HG03097 (cell line): Measurements from ENCODE around the gene SCUBE3.

Source experiments
- ATAC-seq: cut with Tn5 transposase; IDR thresholded peaks from one replicate; pipeline ENCODE4 v1.9.1; 2021; ENCODE audit not compliant: unreplicated experiment, low FRiP score

SCUBE3 gene

DNA sequence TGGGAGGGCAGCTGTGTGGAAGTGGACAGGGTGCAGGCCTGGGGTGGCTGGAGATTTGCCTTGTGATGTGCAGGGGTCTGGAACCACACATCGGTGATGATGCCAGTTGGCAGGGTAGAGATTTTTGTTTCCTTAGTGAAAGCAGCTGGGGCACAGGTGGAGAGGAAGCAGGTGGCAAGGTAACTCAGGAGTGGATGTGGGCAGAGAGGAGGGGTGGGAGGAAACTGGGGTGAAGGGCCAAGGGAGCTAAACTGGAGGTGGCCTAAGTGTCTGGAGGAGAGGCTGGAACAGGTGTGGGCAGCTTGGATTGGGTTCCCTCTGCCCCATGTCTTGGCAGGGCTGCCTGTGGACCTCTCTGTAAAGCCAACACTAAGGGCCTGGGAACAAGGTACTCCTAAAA is 4.7 kb upstream of the SCUBE3 start:
- ATAC-seq: no peak

DNA sequence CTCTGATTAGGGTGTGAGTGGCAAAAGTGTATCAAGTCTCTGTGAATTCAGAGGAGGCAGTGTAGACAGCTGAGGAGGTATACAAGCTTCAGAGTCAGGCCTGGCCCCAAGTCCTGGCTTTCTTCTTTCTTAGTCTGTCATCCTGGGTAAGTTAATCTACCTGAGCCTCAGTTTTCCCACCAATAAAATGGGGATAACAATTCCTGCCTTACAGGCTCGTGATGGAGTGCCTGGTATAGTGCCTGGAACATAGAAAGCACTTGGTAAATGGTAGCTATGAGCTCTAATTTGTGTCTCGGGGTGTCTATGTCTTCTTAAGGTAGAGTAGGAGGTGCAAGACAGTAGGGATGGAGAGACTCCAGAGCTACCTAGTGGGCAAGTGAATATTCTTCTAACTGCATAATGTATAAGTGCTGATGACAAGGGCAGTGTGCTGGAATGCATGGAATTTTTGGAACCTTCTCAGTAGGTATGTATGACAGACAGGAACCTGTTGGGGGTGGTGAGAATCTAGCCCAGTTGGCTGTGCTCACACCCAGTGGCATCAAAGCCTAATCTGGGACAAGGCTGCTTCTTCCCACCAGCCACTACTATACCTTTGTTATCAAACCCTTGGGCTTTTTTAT is 4.0 kb upstream of the SCUBE3 start:
- ATAC-seq: no peak

DNA sequence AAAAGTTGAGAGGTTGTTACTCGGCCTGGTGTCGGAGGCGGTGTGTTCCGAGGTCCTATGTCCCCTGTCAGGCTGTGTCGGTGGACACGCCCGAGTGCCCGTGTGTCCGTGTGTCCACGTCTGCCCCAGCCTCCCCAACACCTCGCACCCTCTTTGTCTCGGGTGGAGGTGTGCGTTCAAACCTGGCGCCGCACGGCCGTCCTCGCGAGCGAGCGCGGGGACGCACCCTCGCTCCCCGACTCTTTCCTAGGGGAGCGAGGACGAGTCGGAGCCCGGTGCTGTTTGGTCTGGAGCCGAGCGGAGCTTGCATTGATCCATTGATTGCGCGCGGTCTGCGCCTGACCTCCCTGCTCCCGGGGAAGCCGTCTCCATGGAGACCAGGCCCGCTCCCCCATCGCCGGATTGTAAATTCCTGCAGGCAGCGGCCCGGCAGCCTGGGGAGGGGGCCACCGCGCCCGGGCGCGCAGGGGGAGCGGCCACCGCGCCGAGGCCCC is 411 bp upstream of the SCUBE3 start:
- no peak for ATAC-seq

GRCh38 chr6:35214869-35215664 is 1.3 kb downstream of the SCUBE3 start:
- ATAC-seq: no peak

DNA sequence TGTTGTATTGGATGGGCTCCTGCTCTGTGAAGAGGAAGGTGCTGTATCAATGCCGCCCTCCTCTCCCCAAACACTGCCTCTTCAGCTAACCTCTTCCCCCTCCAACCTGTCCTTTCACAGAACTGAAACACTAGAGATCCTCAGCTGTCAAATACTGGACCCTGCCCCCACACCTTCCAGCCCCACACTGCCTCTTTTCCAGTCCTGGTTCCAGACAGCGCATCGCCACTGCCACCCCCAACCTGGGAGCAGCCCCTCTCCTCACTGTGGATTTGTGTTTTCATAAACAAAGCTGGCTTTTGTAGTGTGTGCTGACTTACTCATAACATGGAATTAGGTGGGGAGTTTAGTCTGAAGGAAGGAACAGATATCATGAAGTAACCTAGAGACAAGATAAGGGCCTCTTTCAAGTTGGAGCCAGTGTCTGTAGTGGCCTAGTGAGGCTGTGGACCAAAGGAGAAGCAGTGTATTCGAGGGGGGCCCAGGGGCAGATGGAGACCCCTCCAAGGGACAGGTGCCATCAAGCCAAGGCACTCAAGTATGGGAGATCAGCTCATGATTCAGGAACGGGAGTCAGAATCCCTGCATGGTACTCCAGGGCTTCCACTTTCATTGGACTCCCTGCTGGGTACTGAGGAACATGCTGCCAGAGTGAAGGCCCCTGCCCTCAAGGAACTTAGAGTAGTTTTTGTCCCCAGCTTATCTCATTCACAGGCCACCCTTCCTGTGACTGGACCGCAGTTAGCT is 2.1 kb downstream of the SCUBE3 start:
- ATAC-seq: no peak

- ATAC-seq: no peak
These were observed 2.6 kb downstream of the SCUBE3 start for GRCh38 chr6:35216412-35216732.

DNA sequence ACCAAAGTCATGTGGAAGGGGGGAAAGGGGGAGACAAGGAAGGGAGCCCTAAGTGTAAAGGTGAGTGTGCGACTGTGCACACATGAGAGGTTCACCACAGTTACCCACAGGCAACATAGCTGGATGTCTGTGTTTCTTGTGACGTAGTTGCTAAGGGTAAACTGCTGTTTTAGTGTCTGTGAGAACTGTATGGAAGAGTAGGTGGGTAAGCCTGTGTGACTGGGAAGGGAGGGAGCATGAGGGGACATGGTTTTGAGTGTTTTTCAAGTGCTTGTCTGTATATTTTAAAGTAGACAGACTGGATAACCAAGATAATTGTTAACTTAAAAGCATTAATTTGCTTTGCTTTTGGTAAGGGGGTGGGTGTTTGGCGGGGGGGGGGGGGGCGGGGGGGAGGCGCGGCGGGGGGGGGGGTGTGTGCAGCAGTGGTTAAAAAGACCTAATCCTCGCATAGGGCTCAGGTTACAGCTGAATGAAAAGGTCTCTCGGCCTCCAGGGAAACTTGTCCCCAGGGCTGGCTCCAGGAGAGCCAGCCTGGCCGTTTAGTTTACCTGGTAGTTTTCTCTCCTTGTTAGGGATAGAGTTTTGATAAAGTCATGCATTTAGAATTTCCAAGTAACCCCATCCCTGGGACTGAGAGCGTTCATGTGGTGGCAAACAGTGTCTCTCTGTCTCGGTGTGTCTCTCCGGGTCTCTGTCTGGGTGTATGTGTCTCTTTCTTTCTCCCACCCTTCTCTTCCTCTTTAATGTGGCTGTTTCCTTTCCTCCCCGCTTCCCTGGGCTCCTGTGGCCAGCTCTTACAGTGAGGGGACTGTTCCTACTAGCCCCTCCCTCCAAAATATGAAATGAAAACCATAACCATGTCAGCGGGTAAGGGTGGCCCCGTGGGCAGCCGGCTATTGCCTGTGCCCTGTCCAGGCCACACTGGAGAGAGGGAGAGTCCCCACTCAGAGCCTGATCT is 3.4 kb downstream of the SCUBE3 start:
- ATAC-seq: no peak

DNA sequence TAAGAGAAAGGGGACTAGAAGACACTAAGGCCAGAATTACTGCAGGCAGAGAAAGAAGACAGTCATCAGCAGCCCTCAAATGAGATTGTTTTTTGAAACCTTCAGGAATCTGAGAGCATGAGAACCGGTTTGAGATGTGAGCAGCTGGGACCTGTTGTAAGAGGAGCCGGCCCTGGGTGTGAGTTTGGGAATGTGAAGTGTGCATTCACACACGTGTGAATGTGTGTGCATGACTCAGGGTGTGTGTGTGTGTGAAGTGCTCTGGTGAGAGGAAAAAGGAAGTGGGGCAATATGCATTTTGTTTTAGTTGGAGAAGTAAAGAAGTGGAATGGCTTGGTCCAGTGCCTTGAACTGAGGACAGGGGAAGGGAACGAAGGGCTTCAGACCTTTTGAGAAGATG is 4.3 kb downstream of the SCUBE3 start:
- no peak for ATAC-seq

- ATAC-seq: no peak
These were observed 4.7 kb downstream of the SCUBE3 start for GRCh38 chr6:35218456-35218855.

GRCh38 chr6:35219683-35220326 is 6.0 kb downstream of the SCUBE3 start:
- no peak for ATAC-seq

GRCh38 chr6:35220711-35221110 is 7.0 kb downstream of the SCUBE3 start:
- ATAC-seq: no peak

- ATAC-seq: no peak
These were observed 9.6 kb downstream of the SCUBE3 start for GRCh38 chr6:35223396-35223795.

DNA sequence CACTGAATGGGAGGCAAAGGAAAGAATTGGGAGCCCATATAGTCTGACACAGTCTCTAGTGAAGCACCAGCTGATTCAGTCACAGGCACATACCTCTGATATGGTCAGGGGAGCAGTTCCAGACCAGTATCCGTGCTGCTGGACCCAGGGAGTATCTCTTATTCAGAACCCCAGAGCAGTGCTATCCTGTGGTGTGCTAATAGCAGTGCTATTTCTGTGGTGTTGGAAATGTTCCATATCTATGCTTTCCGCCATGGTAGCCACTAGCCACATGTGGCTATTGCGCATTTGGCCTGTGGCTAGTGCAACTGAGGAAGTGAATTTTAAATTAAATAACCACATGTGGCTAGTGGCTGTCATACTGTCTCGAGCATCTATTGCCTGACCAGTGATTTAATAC is 11.0 kb downstream of the SCUBE3 start:
- ATAC-seq: no peak

DNA sequence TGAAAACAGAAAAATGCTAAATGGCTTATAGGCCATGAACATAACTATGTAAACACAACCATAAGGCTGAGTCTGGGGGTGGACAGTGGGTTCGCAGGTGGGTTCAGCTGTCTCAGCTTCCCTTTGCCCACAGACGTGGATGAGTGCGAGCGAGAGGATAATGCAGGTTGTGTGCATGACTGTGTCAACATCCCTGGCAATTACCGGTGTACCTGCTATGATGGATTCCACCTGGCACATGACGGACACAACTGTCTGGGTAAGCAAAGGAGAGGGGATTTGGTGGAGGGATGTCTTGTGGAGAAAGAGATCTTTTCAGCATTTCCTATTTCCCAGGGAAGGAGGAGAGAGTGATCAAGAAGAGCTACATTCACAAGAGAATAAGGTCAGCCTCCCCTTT is 14.7 kb downstream of the SCUBE3 start:
- ATAC-seq: no peak

- no peak for ATAC-seq
These were observed 15.5 kb downstream of the SCUBE3 start for GRCh38 chr6:35229304-35229703.

GRCh38 chr6:35230498-35230897 is 16.7 kb downstream of the SCUBE3 start:
- ATAC-seq: no peak

DNA sequence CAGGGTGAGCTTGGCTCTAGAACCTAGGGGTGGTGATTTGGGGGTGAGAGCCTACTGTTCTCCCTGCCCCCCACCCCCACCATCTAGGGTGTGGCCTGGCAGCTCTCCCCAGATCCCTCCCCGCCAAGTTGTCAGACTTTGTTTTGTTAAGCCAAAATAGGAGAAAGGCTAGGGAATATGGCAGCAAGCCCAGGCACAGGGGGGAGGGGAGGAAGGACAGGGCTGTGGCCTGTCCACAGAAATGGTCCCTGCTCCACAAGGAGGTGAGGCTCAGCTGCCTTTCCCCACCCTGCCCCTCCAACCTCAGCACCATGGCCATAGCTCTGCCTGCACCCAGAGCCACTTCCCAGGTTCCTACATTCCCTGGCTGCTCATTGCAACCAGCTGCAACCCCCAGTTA is 17.2 kb downstream of the SCUBE3 start:
- ATAC-seq: no peak

DNA sequence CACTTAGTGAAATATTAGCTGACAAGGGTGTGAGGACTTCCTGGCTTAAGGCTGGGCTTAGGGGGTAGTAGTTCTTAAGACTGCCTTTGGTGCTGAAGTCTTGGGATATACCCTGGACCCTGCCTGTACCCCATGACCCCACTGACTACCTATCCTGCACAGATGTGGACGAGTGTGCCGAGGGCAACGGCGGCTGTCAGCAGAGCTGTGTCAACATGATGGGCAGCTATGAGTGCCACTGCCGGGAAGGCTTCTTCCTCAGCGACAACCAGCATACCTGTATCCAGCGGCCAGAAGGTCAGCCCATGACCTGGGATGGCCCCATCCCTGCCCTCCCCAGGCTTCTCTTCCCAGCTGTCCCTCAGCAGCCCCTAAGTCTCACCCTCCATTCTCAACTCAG is 17.8 kb downstream of the SCUBE3 start:
- ATAC-seq: no peak

GRCh38 chr6:35234901-35235300 is 21.1 kb downstream of the SCUBE3 start:
- ATAC-seq: no peak

DNA sequence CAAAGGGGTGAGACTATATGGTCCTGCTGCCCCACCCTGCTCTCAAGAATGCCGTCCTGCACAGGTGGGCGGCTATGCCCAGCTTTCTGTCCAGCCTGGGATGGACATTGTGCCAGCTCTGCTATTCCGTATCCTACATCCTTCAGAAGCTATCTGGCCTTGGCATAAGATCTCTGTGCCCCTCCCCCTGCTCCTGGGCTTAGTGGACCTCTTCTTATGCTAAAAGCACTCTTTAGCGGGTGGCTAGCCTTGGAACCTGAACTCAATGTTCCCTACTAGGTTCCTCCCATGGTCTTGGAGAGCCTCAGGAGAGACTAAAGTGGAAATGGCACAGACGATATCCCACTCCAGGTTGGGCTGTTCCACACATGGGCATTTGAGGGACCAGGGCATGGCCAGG is 22.5 kb downstream of the SCUBE3 start:
- no peak for ATAC-seq
